Measurements from ENCODE around the gene GALNT17. TPM values are rescaled to one million over a fixed set of nuclear protein-coding genes. Genes with fewer than 3 reads are reported as not detected.

The GALNT17 gene
- total RNA-seq, 2 donors from 2014 or later, result not detected

DNA sequence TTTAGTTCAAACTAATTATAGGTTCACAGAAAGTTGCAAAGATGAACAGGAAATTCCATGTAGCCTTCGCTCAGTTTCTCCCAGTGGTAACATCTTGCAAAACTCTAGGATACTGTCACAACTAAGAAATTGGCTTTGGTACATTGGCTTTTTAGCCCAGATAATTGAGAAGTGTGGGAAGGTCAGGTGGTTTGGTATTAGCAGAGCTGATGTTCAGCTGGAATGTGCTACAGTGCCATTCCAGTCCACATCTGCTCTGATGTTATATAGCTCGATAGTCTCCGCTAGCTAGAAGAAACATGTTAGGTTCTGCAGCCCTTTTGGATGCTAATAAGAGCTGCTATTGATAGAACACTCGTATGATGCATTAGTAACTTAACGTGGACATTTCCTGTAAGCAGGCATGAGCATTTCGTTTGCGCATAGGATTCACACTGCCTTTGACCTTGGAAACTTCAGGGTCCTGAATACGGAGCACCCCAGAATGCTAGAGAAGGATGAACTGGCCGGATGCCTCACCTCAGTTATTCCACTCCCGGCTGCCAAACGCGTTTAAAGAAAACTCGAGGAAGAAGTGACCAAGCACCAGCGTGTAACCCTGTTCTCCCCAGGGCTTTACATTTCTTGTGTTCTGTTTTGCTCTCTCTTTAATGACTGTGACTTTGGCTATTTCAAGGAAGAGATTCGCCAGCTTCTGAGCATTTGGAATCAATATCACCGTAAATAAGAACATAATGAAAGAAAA, 271.4 kb downstream of the GALNT17 start:
- no peaks in the 10 kb centered on the region for H3K4me1 Mint-ChIP-seq (ENCODE audit: low read depth in 2 of 2)
- peaks cover 9% of the 10 kb centered on the region for H3K9me3 Mint-ChIP-seq
- no peak overlapping the region for H3K27ac Mint-ChIP-seq
- no peaks in the 10 kb centered on the region for H3K36me3 Mint-ChIP-seq
- ATAC-seq, result no peak
- no peak overlapping the region for H3K4me3 Mint-ChIP-seq
- DNase-seq (ENCODE audit: low spot score), result no peak
- H3K27me3 Mint-ChIP-seq, result no peaks in the 10 kb centered on the region

DNA sequence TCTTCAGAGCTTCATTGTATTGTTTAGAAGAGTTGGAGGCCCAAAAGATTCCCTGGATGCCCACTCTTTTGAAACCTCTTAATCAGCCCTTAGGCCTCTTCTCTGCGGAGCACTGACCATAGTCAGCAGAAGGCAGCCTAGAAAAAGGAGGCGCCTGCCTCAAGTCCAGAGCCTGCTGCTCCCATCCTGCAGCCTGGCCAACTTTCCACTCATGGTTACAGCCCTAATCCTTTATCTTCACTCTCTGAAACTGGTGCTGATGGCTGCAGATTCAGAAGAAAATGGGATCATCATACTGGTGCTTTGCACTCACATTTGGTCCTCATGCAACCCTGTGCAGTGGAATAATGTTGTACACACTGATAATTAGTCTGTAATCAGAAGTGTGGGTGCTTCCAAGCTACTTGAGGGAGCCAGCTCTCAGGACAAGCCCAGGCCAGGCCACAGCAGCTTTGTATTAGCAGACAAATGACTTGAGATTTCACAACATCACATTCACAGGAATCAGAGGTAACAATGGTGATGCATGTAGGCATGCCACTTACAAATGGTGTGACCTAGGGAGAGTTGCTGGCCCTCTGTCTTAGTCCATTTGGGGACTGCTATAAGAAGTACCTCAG, 272.9 kb downstream of the GALNT17 start:
- ATAC-seq (no peak), DNase-seq (ENCODE audit: low spot score) (no peak)
- H3K27me3 Mint-ChIP-seq, result no peaks in the 10 kb centered on the region
- no peak overlapping the region for H3K27ac Mint-ChIP-seq
- H3K4me1 Mint-ChIP-seq (ENCODE audit: low read depth in 2 of 2), result no peaks in the 10 kb centered on the region
- H3K9me3 Mint-ChIP-seq, result peaks cover 10% of the 10 kb centered on the region
- no peak overlapping the region for H3K4me3 Mint-ChIP-seq
- H3K36me3 Mint-ChIP-seq, result no peaks in the 10 kb centered on the region

DNA sequence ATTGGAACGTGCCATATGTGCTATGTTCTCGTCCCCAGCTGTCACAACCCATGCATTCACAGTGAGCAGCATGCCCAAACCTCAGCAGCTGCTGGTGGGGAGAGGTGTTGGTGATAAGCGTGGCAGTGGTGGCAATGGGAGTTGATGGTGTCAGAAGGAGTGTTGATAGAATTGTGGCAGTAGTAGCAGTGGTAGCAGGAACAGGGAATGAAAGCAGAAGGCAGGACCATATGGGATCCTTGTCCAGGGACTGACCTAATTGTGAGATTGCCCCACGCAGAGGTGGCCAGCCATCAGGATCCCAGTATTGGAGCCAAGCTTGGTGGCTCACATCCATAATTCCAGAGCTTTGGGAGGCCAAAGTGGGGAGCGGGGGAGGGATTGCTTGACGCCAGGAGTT, 276.3 kb downstream of the GALNT17 start:
- ATAC-seq (no peak), DNase-seq (ENCODE audit: low spot score) (no peak)
- Mint-ChIP-seq H3K4me3 (no peak overlapping the region), H3K4me1 (ENCODE audit: low read depth in 2 of 2) (no peaks in the 10 kb centered on the region), H3K36me3 (no peaks in the 10 kb centered on the region), H3K9me3 (peaks cover 14% of the 10 kb centered on the region), H3K27ac (no peak overlapping the region), H3K27me3 (no peaks in the 10 kb centered on the region)

DNA sequence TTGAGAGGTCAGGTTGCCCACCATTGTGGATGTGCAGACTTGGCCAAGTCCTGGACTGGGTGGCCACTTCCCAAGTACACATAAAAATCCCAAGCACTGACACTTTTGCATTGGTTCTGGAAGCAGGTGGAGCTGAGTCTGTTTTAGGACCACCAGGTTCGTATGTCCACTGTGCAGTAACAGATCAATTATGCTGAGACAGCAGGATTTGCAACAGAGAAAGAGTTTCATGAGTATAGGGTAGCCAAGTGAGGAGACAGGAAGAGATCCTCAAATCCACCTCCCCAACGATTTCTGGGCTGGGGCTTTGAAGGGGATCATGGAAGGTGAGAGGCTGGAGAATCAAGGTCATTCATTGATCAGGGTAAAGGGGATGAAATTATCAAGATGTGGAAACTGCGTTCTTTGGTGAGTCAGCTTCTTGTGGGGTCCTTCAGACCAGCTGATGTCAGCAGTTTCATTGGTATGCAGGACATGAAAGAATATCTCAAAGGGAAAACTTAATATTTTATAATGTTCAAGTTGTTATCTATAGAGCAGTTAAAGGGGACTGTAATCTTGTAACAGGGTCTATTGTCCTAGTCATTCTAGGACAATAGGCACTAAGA, 277.7 kb downstream of the GALNT17 start:
- Mint-ChIP-seq H3K4me1 (ENCODE audit: low read depth in 2 of 2) (no peaks in the 10 kb centered on the region), H3K4me3 (no peak overlapping the region), H3K9me3 (peaks cover 11% of the 10 kb centered on the region), H3K27ac (no peak overlapping the region), H3K27me3 (no peaks in the 10 kb centered on the region), H3K36me3 (no peaks in the 10 kb centered on the region)
- no peak for ATAC-seq
- no peak for DNase-seq (ENCODE audit: low spot score)

DNA sequence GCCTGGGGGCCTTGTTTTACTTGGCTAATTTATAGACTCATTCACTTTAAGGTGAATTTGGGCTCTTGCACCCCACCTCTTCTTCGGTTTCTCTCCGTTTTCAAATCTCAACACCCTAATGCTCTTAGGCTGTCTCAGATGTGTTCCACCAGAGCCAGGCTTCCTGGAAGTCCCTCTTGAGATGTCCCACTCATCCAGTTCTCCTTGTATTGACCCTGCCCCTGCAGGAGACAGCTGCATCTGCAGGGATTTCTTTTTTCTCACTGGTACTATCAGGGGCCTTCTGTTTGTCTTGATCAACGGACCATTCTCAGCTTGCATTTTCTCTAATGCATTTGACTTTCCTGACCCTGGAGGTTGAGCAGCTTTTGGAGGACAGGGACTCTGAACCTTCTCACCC, 279.5 kb downstream of the GALNT17 start:
- Mint-ChIP-seq H3K27me3 (no peaks in the 10 kb centered on the region), H3K4me1 (ENCODE audit: low read depth in 2 of 2) (no peaks in the 10 kb centered on the region), H3K9me3 (peaks cover 11% of the 10 kb centered on the region), H3K27ac (no peak overlapping the region), H3K4me3 (no peak overlapping the region), H3K36me3 (no peaks in the 10 kb centered on the region)
- ATAC-seq (no peak), DNase-seq (ENCODE audit: low spot score) (no peak)

DNA sequence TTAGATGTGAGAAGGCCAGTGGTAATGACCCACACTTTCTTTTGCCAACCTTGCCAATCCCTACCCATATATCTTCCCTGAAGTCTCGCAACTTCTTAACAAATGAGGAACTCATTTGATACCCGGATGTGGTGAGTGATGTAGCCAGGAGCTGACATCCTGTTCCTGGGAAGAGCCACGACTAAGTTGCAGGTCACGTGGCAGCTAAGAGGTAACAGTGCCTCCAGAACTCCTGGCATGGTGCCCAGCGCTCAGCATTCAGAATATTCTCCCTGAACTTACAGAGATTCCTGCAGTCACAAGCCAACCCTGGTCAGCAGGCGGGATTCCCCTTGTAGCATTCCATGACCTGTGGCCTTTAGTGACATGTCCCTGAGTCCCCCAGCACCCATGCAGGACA, 282.5 kb downstream of the GALNT17 start:
- Mint-ChIP-seq H3K27me3 (no peaks in the 10 kb centered on the region), H3K27ac (no peak overlapping the region), H3K4me1 (ENCODE audit: low read depth in 2 of 2) (no peaks in the 10 kb centered on the region), H3K36me3 (no peaks in the 10 kb centered on the region), H3K4me3 (no peak overlapping the region), H3K9me3 (peaks cover 14% of the 10 kb centered on the region)
- no peak for ATAC-seq
- no peak for DNase-seq (ENCODE audit: low spot score)

GRCh38 chr7:71419546-71420337, 287.8 kb downstream of the GALNT17 start:
- Mint-ChIP-seq H3K27ac (no peak overlapping the region), H3K9me3 (peaks cover 12% of the 10 kb centered on the region), H3K4me1 (ENCODE audit: low read depth in 2 of 2) (no peaks in the 10 kb centered on the region), H3K36me3 (no peaks in the 10 kb centered on the region), H3K4me3 (no peak overlapping the region), H3K27me3 (no peaks in the 10 kb centered on the region)
- ATAC-seq (no peak), DNase-seq (ENCODE audit: low spot score) (no peak)

DNA sequence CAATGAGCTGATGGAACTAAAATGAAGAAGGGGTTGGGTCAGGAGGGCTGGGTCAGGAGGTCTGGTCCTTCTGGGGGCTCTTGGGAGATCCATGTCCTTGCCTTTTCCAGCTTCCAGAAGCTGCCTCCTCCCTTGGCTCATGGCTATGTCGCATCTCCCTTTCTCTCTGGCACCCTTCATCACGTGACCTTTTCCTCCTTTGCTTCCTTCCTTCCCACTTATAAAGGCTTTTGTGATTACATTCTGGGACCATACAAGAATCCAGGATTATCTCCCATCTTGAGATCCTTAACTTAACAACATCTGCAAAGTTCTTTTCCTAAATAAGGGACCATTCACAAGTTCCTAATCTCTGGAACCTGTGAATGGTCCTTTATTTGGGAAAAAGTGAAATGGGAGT, 290.2 kb downstream of the GALNT17 start:
- no peak for ATAC-seq
- Mint-ChIP-seq H3K36me3 (no peaks in the 10 kb centered on the region), H3K9me3 (peaks cover 12% of the 10 kb centered on the region)

GRCh38 chr7:71424166-71425035, 292.5 kb downstream of the GALNT17 start:
- H3K27me3 Mint-ChIP-seq, result no peaks in the 10 kb centered on the region
- H3K4me1 Mint-ChIP-seq (ENCODE audit: low read depth in 2 of 2), result no peaks in the 10 kb centered on the region
- no peak overlapping the region for H3K4me3 Mint-ChIP-seq
- no peak for ATAC-seq
- DNase-seq (ENCODE audit: low spot score), result no peak
- H3K27ac Mint-ChIP-seq, result no peak overlapping the region
- H3K9me3 Mint-ChIP-seq, result peaks cover 6% of the 10 kb centered on the region
- no peaks in the 10 kb centered on the region for H3K36me3 Mint-ChIP-seq

More for the DNA sequence above, 290.2 kb downstream of the GALNT17 start:
- no peak overlapping the region for H3K27ac Mint-ChIP-seq
- H3K4me1 Mint-ChIP-seq (ENCODE audit: low read depth in 2 of 2), result no peaks in the 10 kb centered on the region
- no peak for DNase-seq (ENCODE audit: low spot score)
- H3K27me3 Mint-ChIP-seq, result no peaks in the 10 kb centered on the region
- H3K4me3 Mint-ChIP-seq, result no peak overlapping the region

DNA sequence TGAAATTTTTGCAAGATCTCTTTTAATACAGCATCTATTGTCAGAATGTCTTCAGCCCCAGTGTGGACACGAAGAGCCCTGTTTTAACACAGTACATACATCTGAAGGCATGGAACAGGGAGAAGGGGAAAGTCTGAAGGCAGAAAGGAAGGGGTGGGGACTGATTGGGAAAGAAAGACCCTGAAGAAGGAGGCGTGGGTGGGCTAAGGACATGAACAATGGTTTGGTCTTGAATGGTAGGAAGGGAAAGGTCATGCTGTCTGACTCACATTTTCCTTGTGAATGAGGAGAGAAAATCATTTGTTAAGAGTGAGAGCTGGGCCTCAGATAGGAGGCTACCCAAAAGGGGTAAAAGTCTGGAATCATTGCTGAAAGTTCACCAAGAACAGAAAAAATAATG, 297.1 kb downstream of the GALNT17 start:
- H3K9me3 Mint-ChIP-seq, result peaks cover 4% of the 10 kb centered on the region
- no peak overlapping the region for H3K4me3 Mint-ChIP-seq
- DNase-seq (ENCODE audit: low spot score) (no peak), ATAC-seq (no peak)
- H3K4me1 Mint-ChIP-seq (ENCODE audit: low read depth in 2 of 2), result no peaks in the 10 kb centered on the region
- H3K27ac Mint-ChIP-seq, result no peak overlapping the region
- H3K36me3 Mint-ChIP-seq, result no peaks in the 10 kb centered on the region
- H3K27me3 Mint-ChIP-seq, result no peaks in the 10 kb centered on the region

GRCh38 chr7:71430246-71430645, 298.3 kb downstream of the GALNT17 start:
- Mint-ChIP-seq H3K36me3 (no peaks in the 10 kb centered on the region), H3K27me3 (no peaks in the 10 kb centered on the region), H3K4me3 (no peak overlapping the region), H3K4me1 (ENCODE audit: low read depth in 2 of 2) (no peaks in the 10 kb centered on the region), H3K9me3 (no peaks in the 10 kb centered on the region), H3K27ac (no peak overlapping the region)
- no peak for DNase-seq (ENCODE audit: low spot score)
- no peak for ATAC-seq

- H3K36me3 Mint-ChIP-seq, result peaks cover 4% of the 10 kb centered on the region
- no peak overlapping the region for H3K27ac Mint-ChIP-seq
- H3K9me3 Mint-ChIP-seq, result peaks cover 4% of the 10 kb centered on the region
- DNase-seq (ENCODE audit: low spot score) (no peak), ATAC-seq (no peak)
- H3K4me1 Mint-ChIP-seq (ENCODE audit: low read depth in 2 of 2), result peaks cover 0 to 5% of the 10 kb centered on the region in 2 donors
- no peaks in the 10 kb centered on the region for H3K27me3 Mint-ChIP-seq
- H3K4me3 Mint-ChIP-seq, result no peak overlapping the region
Measured at GRCh38 chr7:71439321-71439720, 307.4 kb downstream of the GALNT17 start.

- H3K27ac Mint-ChIP-seq, result no peak overlapping the region
- H3K36me3 Mint-ChIP-seq, result peaks cover 4% of the 10 kb centered on the region
- H3K4me3 Mint-ChIP-seq, result no peak overlapping the region
- H3K27me3 Mint-ChIP-seq, result no peaks in the 10 kb centered on the region
- ATAC-seq, result no peak
- peaks cover 5% of the 10 kb centered on the region for H3K9me3 Mint-ChIP-seq
- no peak for DNase-seq (ENCODE audit: low spot score)
- peaks cover 0 to 5% of the 10 kb centered on the region in 2 donors for H3K4me1 Mint-ChIP-seq (ENCODE audit: low read depth in 2 of 2)
Measured at GRCh38 chr7:71442492-71443190, 310.7 kb downstream of the GALNT17 start.
